ENCODE measurements around the gene PDLIM5.

The PDLIM5 gene

GRCh38 chr4:94426783-94427182 is 25.0 kb upstream of the PDLIM5 start:
- DNase-seq (ENCODE audit: low read depth): no peak

GRCh38 chr4:94428884-94429283 is 22.9 kb upstream of the PDLIM5 start:
- DNase-seq (ENCODE audit: low read depth): no peak

GRCh38 chr4:94430406-94430805 is 21.3 kb upstream of the PDLIM5 start:
- no peak for DNase-seq (ENCODE audit: low read depth)

GRCh38 chr4:94431388-94431787 is 20.4 kb upstream of the PDLIM5 start:
- DNase-seq (ENCODE audit: low read depth): no peak

GRCh38 chr4:94434505-94434904 is 17.2 kb upstream of the PDLIM5 start:
- DNase-seq (ENCODE audit: low read depth): no peak

GRCh38 chr4:94435874-94436273 is 15.9 kb upstream of the PDLIM5 start:
- DNase-seq (ENCODE audit: low read depth): no peak

- no peak for DNase-seq (ENCODE audit: low read depth)
Measured at GRCh38 chr4:94436512-94436911, 15.2 kb upstream of the PDLIM5 start.

GRCh38 chr4:94439606-94440005 is 12.1 kb upstream of the PDLIM5 start:
- no peak for DNase-seq (ENCODE audit: low read depth)

GRCh38 chr4:94441838-94442237 is 9.9 kb upstream of the PDLIM5 start:
- DNase-seq (ENCODE audit: low read depth): no peak

- DNase-seq (ENCODE audit: low read depth): no peak
Measured at GRCh38 chr4:94442251-94442650, 9.5 kb upstream of the PDLIM5 start.

GRCh38 chr4:94446386-94446785 is 5.4 kb upstream of the PDLIM5 start:
- peak; percentile 82 for DNase-seq (ENCODE audit: low read depth)

GRCh38 chr4:94447754-94448411 is 3.9 kb upstream of the PDLIM5 start:
- DNase-seq (ENCODE audit: low read depth): no peak

- no peak for DNase-seq (ENCODE audit: low read depth)
Measured at GRCh38 chr4:94448815-94449375, 2.8 kb upstream of the PDLIM5 start.

- DNase-seq (ENCODE audit: low read depth): no peak
Measured at GRCh38 chr4:94451051-94451694, 569 bp upstream of the PDLIM5 start.

GRCh38 chr4:94452476-94453371 is 982 bp downstream of the PDLIM5 start:
- no peak for DNase-seq (ENCODE audit: low read depth)

- DNase-seq (ENCODE audit: low read depth): no peak
Measured at GRCh38 chr4:94453391-94453963, 1.7 kb downstream of the PDLIM5 start.

- no peak for DNase-seq (ENCODE audit: low read depth)
Measured at GRCh38 chr4:94454405-94454804, 2.7 kb downstream of the PDLIM5 start.

GRCh38 chr4:94455081-94455480 is 3.3 kb downstream of the PDLIM5 start:
- no peak for DNase-seq (ENCODE audit: low read depth)

GRCh38 chr4:94457692-94458106 is 6.0 kb downstream of the PDLIM5 start:
- DNase-seq (ENCODE audit: low read depth): no peak

GRCh38 chr4:94458682-94459081 is 6.9 kb downstream of the PDLIM5 start:
- no peak for DNase-seq (ENCODE audit: low read depth)

- no peak for DNase-seq (ENCODE audit: low read depth)
Measured at GRCh38 chr4:94459462-94460161, 7.9 kb downstream of the PDLIM5 start.

GRCh38 chr4:94461506-94461905 is 9.8 kb downstream of the PDLIM5 start:
- DNase-seq (ENCODE audit: low read depth): no peak
